Aorta (tissue), 5 donors: ENCODE measurements around the gene DLX3. TPM values are rescaled to one million over a fixed set of nuclear protein-coding genes. Genes with fewer than 3 reads are reported as not detected.

Source experiments
- ATAC-seq: fragments of 200-7000 bp; cut with Tn5 transposase; one replicate; pipeline ENCODE4 v1.9.1; 2022; ENCODE audit warnings: moderate library complexity; ENCODE audit not compliant: low FRiP score
- DNase-seq, 2 donors: peaks; one replicate each; pipeline ENCODE4 v3.0.0-alpha.2; 2020
- H3K27ac ChIP-seq, 2 donors: one replicate each; pipeline ENCODE4 v1.5.1; 2013; ENCODE audit warnings: low read length in 2 of 2, mild to moderate bottlenecking in 2 of 2, moderate library complexity in 2 of 2, control low read depth in 1 of 2, inconsistent platforms in 1 of 2, low read depth in 1 of 2
- H3K27me3 ChIP-seq, 2 donors: one replicate each; pipeline ENCODE4 v1.6.1; 2013; ENCODE audit warnings: control low read depth in 1 of 2, low read length in 1 of 2, mild to moderate bottlenecking in 1 of 2, moderate library complexity in 1 of 2; ENCODE audit not compliant: insufficient read depth in 2 of 2, control insufficient read depth in 1 of 2
- H3K36me3 ChIP-seq, 2 donors: one replicate each; pipeline ENCODE4 v1.6.1; 2013; ENCODE audit warnings: control low read depth in 1 of 2, low read length in 1 of 2, mild to moderate bottlenecking in 1 of 2; ENCODE audit not compliant: insufficient read depth in 2 of 2, control insufficient read depth in 1 of 2
- H3K4me1 ChIP-seq, 2 donors: one replicate each; pipeline ENCODE4 v1.6.1; 2013; ENCODE audit warnings: low read length in 2 of 2, control low read depth in 1 of 2, mild to moderate bottlenecking in 1 of 2, moderate library complexity in 1 of 2; ENCODE audit not compliant: insufficient read depth in 2 of 2, control insufficient read depth in 1 of 2
- H3K4me3 ChIP-seq, 2 donors: one replicate each; pipeline ENCODE4 v1.5.1; 2013; ENCODE audit warnings: low read length in 2 of 2, control low read depth in 1 of 2, mild to moderate bottlenecking in 1 of 2
- H3K9me3 ChIP-seq: one replicate; pipeline ENCODE4 v1.6.1; 2013; ENCODE audit warnings: mild to moderate bottlenecking, low read length; ENCODE audit not compliant: control insufficient read depth
- WGBS, 2 donors: extraction: QIAGEN DNeasy Blood & Tissue Kit; methylation state at CpG; one replicate each; pipeline ENCODE4 v1.1.7; 2013; 5-methylcytosine and 5-hydroxymethylcytosine counted together
- intact Hi-C, 2 donors: fragments of 100-400 bp; cut with DNase I; formaldehyde crosslinking; loops; one replicate each; pipeline versions ENCODE4 v1.14.2 to v1.15.0; 2022
- polyA plus RNA-seq, 2 donors: library from polyadenylated mRNA; stranded (reverse); fragments of 200-250 nt; gene quantifications; one replicate each; pipeline ENCODE4 v1.2.3, GENCODE V29; 2013
- total RNA-seq, 2 donors: library from RNA; stranded (reverse); fragmentation: NEBNext Ultra II Directional; extraction: Animal tissue kit (Norgen Biotek cat#: 25700); gene quantifications; one replicate each; pipeline ENCODE4 v1.2.1, GENCODE V29; 2021
- donor health status: healthy with polysubstance abuse.
- donor health status: Bipolar disorder and iron deficiency.
- donor health status: DM: no; HTN: no; CAD: no.
- donor health status: DM: no; HTN: no; CAD: no.
- donor health status: DM: yes; HTN: yes; CAD: no.

Gene DLX3
- total and polyA plus RNA-seq, 4 donors, result 0.18 to 1.3 (median 0.71) TPM

DNA sequence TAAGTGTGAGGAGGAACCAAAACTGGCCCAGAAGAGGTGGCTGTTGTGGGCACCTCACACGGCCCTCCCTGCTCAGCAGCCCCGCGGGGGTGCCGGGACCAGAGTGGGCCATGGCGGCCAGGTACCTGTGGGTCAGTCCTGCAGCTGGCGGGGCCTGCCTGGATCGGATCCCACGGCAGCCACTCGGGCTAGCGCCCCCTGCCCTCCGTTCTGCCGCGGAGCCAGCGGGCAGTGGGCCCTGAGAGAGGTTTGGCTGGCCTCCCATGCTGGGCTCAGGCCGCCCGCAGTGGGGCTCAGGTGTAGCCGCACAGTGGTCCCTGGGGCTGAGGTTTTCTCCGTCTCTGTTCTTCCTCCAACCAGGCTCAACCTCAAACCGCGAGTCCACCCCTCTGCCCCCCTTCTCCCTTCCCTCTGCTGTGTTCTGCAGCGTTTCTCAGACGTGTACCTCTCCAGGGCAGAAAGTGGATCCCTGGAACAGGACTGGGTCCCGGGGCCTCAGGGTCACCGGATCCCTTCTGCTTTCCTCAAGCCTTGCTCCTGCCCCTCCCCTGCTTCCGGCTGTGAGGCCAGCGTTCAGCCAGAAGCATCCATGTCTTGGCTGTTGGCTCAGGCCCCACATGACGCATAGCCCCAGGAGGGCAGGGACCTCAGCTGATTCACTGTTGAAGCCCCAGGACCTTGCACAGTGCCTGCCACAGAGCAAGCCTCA is 32.3 kb upstream of the DLX3 start:
- WGBS, 2 donors, result 0 to 1% methylated on average over 26 to 27 of the region's 27 CpGs
- H3K36me3 ChIP-seq, result no peaks in the 10 kb centered on the region
- peak; percentile 94 to 97 for DNase-seq
- H3K4me3 ChIP-seq, result peak overlapping the region; percentile 1 to 23
- peak; percentile 91 for ATAC-seq
- H3K4me1 ChIP-seq, result no peaks in the 10 kb centered on the region
- intact Hi-C loops, result loop anchor here (2.0 kb wide), 2 partner anchors 29 to 61 kb away; partner anchors contain the start of gene ITGA3 (in 1 of the 2)
- H3K27ac ChIP-seq, result peak overlapping the region; percentile 20 to 57
- no peaks in the 10 kb centered on the region for H3K9me3 ChIP-seq
- H3K27me3 ChIP-seq, result no peaks in the 10 kb centered on the region

DNA sequence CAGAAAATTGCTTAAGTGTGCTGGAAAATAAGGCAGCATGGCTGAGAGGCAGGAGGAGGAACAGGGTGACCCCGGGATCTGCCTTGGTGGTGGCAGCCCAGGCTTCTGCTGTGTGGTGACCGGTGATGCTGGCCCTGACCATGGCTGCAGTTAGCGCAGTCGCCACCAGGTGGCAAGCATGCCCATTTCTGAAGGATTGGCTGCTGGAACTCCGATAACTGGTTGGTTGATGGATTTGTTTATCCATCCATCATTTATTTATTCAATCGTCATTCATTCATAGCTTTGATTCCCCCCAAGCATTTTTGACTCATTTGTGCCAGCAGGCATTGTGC is 31.8 kb upstream of the DLX3 start:
- 0% methylated on average over 6 of the region's 6 CpGs for WGBS, 2 donors
- no peaks in the 10 kb centered on the region for H3K27me3 ChIP-seq
- H3K27ac ChIP-seq, result no peak overlapping the region
- no peaks in the 10 kb centered on the region for H3K36me3 ChIP-seq
- intact Hi-C loops, result loop anchor here (1.0 to 2.0 kb wide), 3 partner anchors 30 to 62 kb away; partner anchors contain the start of gene ITGA3 (in 1 of the 2)
- peak; percentile 88 to 96 for DNase-seq
- no peaks in the 10 kb centered on the region for H3K4me1 ChIP-seq
- peak; percentile 90 for ATAC-seq
- no peaks in the 10 kb centered on the region for H3K9me3 ChIP-seq
- H3K4me3 ChIP-seq, result no peak overlapping the region

DNA sequence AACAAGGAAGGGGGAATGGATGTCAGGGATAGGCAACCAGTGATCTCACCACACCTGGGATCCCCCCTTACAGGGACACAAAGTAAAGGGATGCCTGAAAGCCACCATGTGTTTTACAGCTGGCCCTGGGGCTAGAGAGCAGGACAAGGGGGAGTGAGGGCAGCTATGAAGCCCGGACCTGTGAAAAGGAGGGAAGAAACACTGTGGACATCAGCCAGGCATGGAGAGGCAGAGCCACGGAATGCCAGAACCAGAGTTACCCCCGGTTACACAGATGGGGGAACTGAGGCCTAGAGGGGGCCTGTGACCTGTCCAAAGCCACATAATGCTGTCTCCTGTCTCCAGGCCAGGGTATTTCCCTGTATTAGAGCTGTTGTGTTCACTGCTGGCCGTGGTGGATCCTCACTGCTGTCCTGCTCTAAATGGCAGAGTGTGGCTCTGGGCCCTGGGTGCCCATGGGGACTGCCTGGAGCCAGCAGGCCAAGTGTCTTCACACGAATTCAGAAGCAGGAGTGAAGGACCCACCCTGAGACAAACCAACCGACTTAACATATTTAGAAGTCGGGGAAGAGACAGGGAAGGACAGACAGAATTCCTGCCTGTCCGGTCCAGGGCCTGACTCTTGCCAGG is 31.1 kb upstream of the DLX3 start:
- Histone ChIP-seq H3K9me3 (no peaks in the 10 kb centered on the region), H3K27me3 (no peaks in the 10 kb centered on the region), H3K4me1 (no peaks in the 10 kb centered on the region), H3K27ac (no peak overlapping the region), H3K36me3 (no peaks in the 10 kb centered on the region), H3K4me3 (no peak overlapping the region)
- WGBS, 2 donors, result 66 to 67% methylated on average over 8 of the region's 8 CpGs
- ATAC-seq (no peak), DNase-seq (peak in 1 of 2 donors; percentile 61)
- intact Hi-C loops, result loop anchor here (1.0 to 2.0 kb wide), 3 partner anchors 31 to 63 kb away; partner anchors contain the start of gene ITGA3 (in 1 of the 2)

DNA sequence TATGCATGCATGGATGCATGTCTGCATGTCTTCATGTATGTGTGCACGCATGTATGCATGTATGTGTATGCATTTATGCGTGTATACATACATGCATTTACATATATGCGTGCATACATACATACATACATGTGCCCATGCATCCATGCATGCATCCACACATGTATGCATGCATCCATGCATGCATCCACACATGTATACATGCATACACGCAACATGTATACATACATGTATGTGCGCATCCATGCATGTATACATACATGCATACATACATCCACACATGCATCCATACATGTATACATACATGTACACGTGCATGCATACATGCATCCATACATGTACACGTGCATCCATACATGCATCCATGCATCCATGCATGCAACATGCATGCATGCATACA is 29.8 kb upstream of the DLX3 start:
- no peak for ATAC-seq
- H3K9me3 ChIP-seq, result no peaks in the 10 kb centered on the region
- DNase-seq, result no peak
- WGBS, 2 donors, result 40 to 58% methylated on average over 7 of the region's 7 CpGs
- no peaks in the 10 kb centered on the region for H3K27me3 ChIP-seq
- intact Hi-C loops, result no loop called here
- H3K4me3 ChIP-seq, result no peak overlapping the region
- H3K4me1 ChIP-seq, result no peaks in the 10 kb centered on the region
- no peak overlapping the region for H3K27ac ChIP-seq
- H3K36me3 ChIP-seq, result no peaks in the 10 kb centered on the region

DNA sequence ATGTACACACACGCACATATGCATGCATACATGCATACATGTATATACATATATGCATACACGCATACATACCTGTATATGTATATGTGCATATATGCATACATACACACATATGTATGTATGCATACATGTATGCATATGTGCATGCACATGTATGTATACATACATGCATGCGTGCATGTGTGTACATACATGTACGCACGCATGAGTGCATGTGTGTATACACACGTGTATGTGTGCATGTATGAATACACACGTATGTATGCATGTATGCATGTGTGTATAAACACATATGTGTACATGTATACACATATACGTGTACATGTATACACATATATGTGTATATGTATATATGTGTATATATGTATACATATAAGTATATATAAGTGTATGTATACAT is 28.5 kb upstream of the DLX3 start:
- DNase-seq (no peak), ATAC-seq (no peak)
- H3K9me3 ChIP-seq, result no peaks in the 10 kb centered on the region
- H3K4me1 ChIP-seq, result no peaks in the 10 kb centered on the region
- no peaks in the 10 kb centered on the region for H3K27me3 ChIP-seq
- intact Hi-C loops, result no loop called here
- no peaks in the 10 kb centered on the region for H3K36me3 ChIP-seq
- H3K4me3 ChIP-seq, result no peak overlapping the region
- no peak overlapping the region for H3K27ac ChIP-seq
- WGBS, 2 donors, result 62 to 67% methylated on average over 8 of the region's 8 CpGs

DNA sequence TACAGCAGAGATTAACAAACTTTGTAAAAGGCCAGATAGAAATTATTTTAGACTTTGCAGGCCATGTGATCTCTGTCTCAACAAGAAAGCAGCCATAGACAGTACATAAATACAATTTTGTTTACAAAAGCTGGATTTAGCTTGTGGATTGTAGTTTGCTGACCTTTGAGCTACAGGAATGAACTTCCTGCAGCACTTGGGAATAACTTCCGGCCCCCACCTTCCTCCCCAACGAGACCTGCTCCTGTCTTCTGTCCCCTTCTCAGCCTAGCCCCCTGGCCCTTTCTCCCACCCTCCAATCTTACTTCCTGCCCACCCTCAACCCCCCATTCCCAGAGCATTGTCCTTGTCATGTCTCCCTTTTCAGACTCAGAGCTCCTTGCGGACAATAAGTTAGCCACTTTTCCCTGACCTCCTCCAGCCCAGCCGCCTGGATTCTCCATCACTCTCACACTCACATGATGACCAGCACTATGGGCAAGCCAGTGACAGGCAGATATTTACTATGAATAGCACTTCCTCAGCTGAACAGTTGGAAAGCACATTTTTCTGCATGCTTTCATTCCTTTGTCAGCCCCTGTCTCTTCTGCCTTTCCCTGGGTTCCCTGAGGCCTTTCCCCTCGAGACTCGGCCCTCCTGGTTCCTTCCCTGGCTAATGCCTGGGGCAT is 27.6 kb upstream of the DLX3 start:
- Histone ChIP-seq H3K9me3 (no peaks in the 10 kb centered on the region), H3K27ac (no peak overlapping the region), H3K4me1 (no peaks in the 10 kb centered on the region), H3K4me3 (no peak overlapping the region), H3K27me3 (no peaks in the 10 kb centered on the region), H3K36me3 (no peaks in the 10 kb centered on the region)
- ATAC-seq (no peak), DNase-seq (peak in 1 of 2 donors; percentile 13)
- intact Hi-C loops, result no loop called here
- 64 to 67% methylated on average over 6 of the region's 6 CpGs for WGBS, 2 donors

DNA sequence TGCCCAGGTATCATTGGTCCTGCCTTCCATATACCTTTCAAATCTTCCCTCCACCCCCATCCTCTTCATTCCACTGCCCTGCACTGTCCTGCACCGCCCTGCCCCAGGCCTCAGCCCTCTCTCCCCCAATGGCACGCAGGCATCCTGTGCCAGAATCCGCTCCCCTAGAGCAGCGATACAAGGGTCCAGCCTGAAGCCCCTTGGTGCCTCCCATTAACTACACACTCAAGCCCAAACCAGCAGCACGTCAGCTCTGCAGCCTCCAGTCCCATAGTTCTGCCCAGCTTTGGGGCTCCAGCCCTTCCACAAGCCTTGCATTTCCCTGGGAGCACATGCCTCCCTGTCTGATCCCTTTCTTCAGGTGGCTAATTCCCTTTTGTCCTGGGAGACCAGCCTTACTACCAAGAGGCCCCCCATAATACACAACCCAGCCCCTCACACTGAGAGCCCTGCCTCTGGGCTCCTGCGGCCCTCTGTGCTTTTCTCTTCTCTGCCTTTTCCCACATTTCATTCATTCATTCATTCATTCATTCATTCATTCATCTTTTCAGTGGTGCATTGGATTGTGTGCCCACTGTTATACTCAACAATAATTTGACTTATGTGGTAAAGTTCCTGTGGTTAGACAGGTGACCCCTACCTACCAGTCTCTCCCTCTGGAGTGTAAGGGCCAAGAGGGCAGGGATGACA is 26.8 kb upstream of the DLX3 start:
- 91 to 94% methylated on average over 6 of the region's 6 CpGs for WGBS, 2 donors
- Histone ChIP-seq H3K9me3 (no peaks in the 10 kb centered on the region), H3K27ac (no peak overlapping the region), H3K4me1 (no peaks in the 10 kb centered on the region), H3K4me3 (no peak overlapping the region), H3K36me3 (no peaks in the 10 kb centered on the region), H3K27me3 (no peaks in the 10 kb centered on the region)
- ATAC-seq (no peak), DNase-seq (peak in 1 of 2 donors; percentile 41)
- intact Hi-C loops, result no loop called here

DNA sequence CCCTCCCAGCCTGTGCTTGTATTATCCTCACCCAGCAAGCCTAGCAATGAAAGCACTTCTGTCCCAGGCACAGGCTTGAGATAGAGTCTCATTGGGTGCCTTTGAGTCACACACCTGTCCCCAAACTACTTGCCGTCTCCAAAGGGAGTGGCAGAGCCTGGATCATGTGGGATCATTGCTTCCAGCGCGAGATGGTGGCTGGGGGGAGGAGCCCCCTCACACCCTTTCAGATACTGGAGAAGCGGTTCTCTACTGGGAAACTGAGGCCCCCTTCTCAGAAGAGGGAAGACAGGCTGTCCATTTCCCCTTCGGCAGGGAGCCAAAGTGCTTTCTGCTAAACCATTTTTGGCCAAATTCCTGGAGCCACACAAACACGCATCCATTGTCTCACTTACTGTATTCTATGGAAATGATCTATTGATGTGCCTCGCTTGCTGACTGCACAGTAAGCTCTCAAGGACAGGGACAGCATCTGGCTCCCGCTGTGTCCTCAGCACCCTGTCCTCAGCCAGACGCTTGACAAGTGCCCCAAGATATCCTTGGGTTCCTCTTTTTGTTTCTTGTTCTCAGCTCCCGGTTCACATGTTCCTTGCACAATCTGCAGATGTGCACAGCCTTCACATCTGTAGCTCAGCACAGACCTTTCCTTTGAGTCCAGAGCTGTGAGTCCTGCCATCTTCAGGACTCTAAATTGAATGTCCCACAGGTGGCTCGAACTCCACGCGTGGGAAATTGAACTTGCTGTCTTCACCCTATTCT is 26.0 kb upstream of the DLX3 start:
- Histone ChIP-seq H3K4me1 (no peaks in the 10 kb centered on the region), H3K9me3 (no peaks in the 10 kb centered on the region), H3K4me3 (no peak overlapping the region), H3K27me3 (no peaks in the 10 kb centered on the region), H3K27ac (no peak overlapping the region), H3K36me3 (no peaks in the 10 kb centered on the region)
- DNase-seq (peak in 1 of 2 donors; percentile 19), ATAC-seq (no peak)
- intact Hi-C loops, result no loop called here
- WGBS, 2 donors, result 74 to 75% methylated on average over 13 of the region's 13 CpGs
